ENCODE results near the gene ABCA2. TPM values are rescaled to one million over a fixed set of nuclear protein-coding genes. Genes with fewer than 3 reads are reported as not detected.

The ABCA2 gene
- total RNA-seq, 1 experiment from 2014 or later: 19.2 TPM

DNA sequence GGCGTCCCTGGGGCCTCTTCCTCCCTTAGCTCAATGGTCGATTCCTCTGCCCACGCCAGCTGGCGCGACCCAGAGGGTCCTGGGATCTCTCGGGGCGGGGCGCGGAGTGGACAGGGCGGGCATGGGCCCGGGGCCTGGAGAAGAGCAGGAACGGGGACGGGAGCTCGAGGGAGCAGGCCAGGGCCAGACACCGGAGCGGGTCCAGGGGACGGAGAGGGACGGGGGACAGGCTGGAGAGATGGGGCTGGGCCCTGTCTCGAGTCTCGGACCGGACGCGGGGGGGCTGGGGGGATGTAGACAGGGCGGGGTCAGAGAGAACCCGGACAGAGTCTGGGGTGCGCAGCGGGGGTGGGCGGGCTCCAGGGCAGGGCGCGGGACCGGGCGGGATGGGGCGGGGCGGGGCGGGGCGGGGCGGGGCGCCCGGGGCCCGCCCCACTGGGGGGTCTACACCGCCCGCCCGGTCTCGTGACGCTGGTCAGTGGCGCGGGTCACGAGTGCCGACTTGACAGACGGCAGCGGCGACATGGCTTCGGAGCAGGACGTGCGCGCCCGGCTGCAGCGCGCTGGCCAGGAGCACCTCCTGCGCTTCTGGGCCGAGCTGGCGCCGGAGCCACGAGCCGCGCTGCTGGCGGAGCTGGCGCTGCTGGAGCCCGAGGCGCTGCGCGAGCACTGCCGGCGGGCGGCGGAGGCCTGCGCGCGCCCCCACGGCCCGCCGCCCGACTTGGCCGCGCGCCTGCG lies 49.1 kb upstream of the ABCA2 start, which contains the start of gene UAP1L1 (continued):
- no peak for TF ChIP-seq ZNF532 (CRISPR knock-in tag; IDR thresholded peaks at IDR 0.05; ENCODE audit: borderline replicate concordance)
- TF ChIP-seq NR1H2 (CRISPR knock-in tag; IDR thresholded peaks at IDR 0.05): no peak
- TF ChIP-seq, protein P1, sequence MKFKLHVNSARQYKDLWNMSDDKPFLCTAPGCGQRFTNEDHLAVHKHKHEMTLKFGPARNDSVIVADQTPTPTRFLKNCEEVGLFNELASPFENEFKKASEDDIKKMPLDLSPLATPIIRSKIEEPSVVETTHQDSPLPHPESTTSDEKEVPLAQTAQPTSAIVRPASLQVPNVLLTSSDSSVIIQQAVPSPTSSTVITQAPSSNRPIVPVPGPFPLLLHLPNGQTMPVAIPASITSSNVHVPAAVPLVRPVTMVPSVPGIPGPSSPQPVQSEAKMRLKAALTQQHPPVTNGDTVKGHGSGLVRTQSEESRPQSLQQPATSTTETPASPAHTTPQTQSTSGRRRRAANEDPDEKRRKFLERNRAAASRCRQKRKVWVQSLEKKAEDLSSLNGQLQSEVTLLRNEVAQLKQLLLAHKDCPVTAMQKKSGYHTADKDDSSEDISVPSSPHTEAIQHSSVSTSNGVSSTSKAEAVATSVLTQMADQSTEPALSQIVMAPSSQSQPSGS (CRISPR knock-in tag; IDR thresholded peaks at IDR 0.05; ENCODE audit: borderline replicate concordance, low read depth): no peak
- TF ChIP-seq, protein P2, sequence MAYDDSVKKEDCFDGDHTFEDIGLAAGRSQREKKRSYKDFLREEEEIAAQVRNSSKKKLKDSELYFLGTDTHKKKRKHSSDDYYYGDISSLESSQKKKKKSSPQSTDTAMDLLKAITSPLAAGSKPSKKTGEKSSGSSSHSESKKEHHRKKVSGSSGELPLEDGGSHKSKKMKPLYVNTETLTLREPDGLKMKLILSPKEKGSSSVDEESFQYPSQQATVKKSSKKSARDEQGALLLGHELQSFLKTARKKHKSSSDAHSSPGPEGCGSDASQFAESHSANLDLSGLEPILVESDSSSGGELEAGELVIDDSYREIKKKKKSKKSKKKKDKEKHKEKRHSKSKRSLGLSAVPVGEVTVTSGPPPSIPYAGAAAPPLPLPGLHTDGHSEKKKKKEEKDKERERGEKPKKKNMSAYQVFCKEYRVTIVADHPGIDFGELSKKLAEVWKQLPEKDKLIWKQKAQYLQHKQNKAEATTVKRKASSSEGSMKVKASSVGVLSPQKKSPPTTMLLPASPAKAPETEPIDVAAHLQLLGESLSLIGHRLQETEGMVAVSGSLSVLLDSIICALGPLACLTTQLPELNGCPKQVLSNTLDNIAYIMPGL (CRISPR knock-in tag; IDR thresholded peaks at IDR 0.05): peak; percentile 68; the same call in 1 of the 2 replicates
- TF ChIP-seq PRRX2 (CRISPR knock-in tag; IDR thresholded peaks at IDR 0.05): no peak
- TF ChIP-seq NR3C1 (CRISPR knock-in tag; conservative IDR thresholded peaks at IDR 0.05; ENCODE audit: low read depth): no peak
- no peak for TF ChIP-seq ETV6 (CRISPR knock-in tag; IDR thresholded peaks at IDR 0.05)

DNA sequence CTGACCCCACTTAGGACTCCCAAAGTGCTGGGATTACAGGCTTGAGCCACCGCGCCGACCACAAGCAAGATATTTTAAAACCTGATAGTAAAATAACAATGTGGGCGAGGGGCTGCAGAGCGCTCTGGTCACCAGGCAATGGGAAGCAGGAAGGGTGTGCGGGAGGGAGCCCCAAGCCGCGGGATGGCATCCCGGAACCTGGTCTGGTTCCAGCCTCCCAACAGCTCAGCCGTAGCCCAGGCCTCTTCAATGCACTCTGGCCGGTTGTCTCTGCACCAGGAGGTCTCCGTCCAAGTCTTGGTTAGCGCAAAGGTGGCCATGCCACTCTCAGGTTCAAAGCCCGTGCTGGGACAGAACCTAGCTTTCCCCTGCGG lies 48.6 kb upstream of the ABCA2 start:
- peak; percentile 8 for ATAC-seq
- DNase-seq (ENCODE audit: low spot score): peak; percentile 29
- Mint-ChIP-seq H3K27ac (no peak overlapping the region), H3K36me3 (no peaks in the 10 kb centered on the region), H3K4me3 (peak overlapping the region; percentile 59), H3K27me3 (ENCODE audit: low read depth) (peaks cover 36% of the 10 kb centered on the region), H3K4me1 (peaks cover 16% of the 10 kb centered on the region), H3K9me3 (no peaks in the 10 kb centered on the region)
- CTCF ChIA-PET: interaction anchor here (0.6 to 4.3 kb wide), 10 partner anchors 8 to 235 kb away, joined by 3 to 69 read pairs (median 9); partner anchors contain the start of genes AJM1, RNF224 and SAPCD2
- POLR2A ChIA-PET: interaction anchor here (1.1 kb wide), 1 partner anchor 10 kb away, joined by 4 read pairs; the partner anchor contains the start of gene MAN1B1
- TF ChIP-seq ZSCAN18 (CRISPR knock-in tag; IDR thresholded peaks at IDR 0.05) (no peak), CDX4 (CRISPR knock-in tag; IDR thresholded peaks at IDR 0.05; ENCODE audit: borderline replicate concordance) (no peak), RELA (CRISPR knock-in tag; IDR thresholded peaks at IDR 0.05; ENCODE audit: borderline replicate concordance) (no peak), ATF3 (CRISPR knock-in tag; conservative IDR thresholded peaks at IDR 0.05) (no peak), CREB1 (CRISPR knock-in tag; IDR thresholded peaks at IDR 0.05) (no peak), ATF6 (CRISPR knock-in tag; IDR thresholded peaks at IDR 0.05) (no peak), TCF7 (CRISPR knock-in tag; IDR thresholded peaks at IDR 0.05; ENCODE audit: low read depth) (no peak), ZNF317 (CRISPR knock-in tag; IDR thresholded peaks at IDR 0.05; ENCODE audit: borderline replicate concordance, low read depth) (no peak), ZNF423 (CRISPR knock-in tag; IDR thresholded peaks at IDR 0.05) (no peak), ZNF138 (CRISPR knock-in tag; conservative IDR thresholded peaks at IDR 0.05) (no peak), NFYB (CRISPR knock-in tag; conservative IDR thresholded peaks at IDR 0.05; ENCODE audit: low read depth) (no peak), ELF4 (CRISPR knock-in tag; IDR thresholded peaks at IDR 0.05; ENCODE audit: low read depth) (no peak)
- TF ChIP-seq, protein P3, sequence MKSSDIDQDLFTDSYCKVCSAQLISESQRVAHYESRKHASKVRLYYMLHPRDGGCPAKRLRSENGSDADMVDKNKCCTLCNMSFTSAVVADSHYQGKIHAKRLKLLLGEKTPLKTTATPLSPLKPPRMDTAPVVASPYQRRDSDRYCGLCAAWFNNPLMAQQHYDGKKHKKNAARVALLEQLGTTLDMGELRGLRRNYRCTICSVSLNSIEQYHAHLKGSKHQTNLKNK (CRISPR knock-in tag; IDR thresholded peaks at IDR 0.05): no peak
- TF ChIP-seq, protein P1 (CRISPR knock-in tag; IDR thresholded peaks at IDR 0.05; ENCODE audit: borderline replicate concordance, low read depth): no peak
